HUDEP-2 (cell line): ENCODE results near the gene IDNK.

Experiments
- DNase-seq, 76 experiments: peaks; one replicate each; lab custom pipeline; 2025; ENCODE audit not compliant: unreplicated experiment in 76 of 76; lab: John Stamatoyannopoulos, UW

IDNK gene

DNA sequence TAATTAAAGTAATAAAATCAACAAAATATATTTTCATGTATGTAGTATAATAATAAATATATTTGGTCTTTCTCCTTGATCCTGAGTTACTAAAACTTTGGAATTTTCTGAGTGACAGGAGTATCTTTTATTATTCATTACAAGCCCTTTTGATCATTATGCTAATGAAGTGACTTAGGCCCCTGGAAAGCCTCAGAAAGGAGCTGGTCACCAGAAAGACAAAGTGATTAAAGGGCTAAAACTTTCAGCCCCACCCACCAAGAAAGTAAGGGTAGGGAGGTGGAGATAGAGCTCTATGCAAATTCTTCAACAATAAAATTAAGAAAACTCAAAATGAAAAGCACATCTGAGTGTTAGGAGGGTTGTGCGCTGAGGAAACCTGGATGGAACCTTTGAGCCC, 57.3 kb downstream of the IDNK start:
- DNase-seq = no peak

DNA sequence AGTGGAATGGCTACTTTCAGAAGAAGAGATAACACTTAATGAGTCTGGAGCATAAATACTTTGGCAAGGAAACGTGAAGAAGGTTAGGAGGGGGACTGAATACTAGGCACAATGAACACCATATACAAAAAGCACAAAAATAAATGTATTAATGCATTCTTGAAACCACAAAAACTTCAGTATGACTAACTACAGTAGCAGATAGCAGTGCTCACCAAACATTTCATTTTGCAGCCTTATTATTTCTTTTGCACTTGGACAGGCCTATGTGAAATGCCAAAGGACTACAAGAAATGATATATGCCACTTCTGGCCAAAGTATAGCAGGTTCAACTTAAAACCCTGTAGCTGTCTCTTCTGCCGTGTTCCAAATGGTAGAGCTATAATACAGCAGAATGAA, 58.5 kb downstream of the IDNK start:
- DNase-seq = no peak

DNA sequence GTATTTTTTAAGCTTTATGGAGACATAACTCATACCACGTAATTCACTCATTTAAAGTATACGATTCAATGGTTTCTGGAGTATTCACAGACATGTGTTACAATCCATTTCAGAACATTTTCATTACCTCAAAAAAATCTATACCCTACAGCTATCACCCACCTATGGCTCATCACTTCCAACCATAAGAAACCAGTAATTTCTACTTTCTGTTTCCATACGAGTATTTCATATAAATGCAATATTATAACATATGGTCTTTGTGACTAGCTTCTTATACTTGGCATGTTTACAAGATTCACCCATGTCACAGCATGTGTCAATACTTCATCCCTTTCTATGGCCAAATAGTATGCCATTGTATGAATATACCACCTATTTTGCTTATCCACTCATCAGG, 66.0 kb downstream of the IDNK start:
- DNase-seq = no peak

DNA sequence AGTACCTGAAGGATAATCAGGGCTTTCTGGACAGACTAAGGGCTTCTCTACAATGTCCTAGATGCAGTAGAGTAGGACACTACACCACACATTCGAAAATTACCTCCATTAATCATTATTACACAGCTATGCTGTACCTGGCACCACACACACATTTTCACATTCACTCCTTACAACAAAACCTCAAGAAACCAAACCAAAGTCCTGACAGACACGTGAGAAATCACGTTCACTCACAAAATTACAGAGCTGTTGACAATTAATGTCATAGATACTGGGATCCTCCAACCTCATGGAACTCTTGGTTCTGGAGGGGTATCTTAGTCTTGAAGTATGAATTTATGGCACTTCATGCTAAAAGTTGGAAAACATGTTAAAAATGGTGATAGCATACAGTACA, 68.5 kb downstream of the IDNK start:
- no peak for DNase-seq
